ENCODE measurements around the gene ZFAND3.

- TF ChIP-seq CTCF (IDR thresholded peaks at IDR 0.05) (no peak), POLR2A (IDR thresholded peaks at IDR 0.05) (no peak), POLR2AphosphoS5 (IDR thresholded peaks at IDR 0.05) (no peak)
Observed at GRCh38 chr6:38195113-38195635, 375.6 kb downstream of the ZFAND3 start.
